ENCODE results near the gene HDAC6.
"Not testable (repeated sequence)": the region's sequence is repeated elsewhere in the genome, so short reads cannot be mapped to it uniquely, and the experiment has no call there.

Gene HDAC6

DNA sequence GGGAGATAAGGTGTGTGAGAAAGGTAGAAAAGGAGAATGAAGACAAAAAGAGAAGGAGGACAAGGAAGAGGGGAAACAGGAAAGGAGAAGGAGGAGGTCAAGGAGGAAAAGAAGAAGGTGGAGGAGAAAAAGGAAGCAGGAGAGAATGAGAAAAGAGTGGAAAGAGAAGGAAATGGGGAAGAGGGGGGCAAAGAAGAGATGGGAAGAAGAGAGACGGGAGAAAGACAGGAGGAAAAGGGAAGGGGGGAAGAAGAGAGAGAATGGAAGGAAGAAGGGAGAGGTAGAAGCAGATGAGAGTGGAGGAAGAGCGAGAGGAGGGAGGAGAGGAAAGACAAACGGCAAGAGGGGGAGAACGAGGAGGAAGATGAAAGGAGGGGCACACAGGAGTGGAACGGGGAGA, 11.4 kb upstream of the HDAC6 start:
- FAIRE-seq, result no peak

DNA sequence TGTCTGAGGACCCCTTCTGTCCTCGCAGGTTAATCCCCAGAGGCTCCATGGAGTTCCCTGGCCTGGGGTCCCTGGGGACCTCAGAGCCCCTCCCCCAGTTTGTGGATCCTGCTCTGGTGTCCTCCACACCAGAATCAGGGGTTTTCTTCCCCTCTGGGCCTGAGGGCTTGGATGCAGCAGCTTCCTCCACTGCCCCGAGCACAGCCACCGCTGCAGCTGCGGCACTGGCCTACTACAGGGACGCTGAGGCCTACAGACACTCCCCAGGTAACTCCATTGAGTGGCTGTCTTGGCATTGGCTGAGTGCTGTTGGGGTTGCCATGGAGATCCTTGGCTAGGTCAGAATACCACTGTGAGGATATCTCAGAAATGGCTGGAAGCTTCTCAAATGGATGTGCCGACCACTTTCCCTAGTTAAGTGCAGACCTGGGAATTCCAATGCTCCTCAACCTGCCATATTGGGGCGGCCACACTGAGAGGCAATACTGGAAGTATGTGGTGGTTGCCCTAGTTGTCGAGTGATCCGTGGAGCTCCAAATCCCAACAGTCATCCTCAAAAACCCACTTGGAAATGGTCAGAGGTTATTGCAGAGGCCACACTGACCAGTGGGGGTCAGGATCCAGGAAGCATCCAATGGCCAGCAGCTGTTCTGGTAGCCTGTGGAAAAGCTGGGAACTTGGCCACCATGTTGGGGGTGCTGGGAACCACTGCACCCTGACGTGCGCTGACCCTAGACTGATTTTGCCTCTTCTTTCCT, 10.6 kb upstream of the HDAC6 start:
- FAIRE-seq, result no peak

DNA sequence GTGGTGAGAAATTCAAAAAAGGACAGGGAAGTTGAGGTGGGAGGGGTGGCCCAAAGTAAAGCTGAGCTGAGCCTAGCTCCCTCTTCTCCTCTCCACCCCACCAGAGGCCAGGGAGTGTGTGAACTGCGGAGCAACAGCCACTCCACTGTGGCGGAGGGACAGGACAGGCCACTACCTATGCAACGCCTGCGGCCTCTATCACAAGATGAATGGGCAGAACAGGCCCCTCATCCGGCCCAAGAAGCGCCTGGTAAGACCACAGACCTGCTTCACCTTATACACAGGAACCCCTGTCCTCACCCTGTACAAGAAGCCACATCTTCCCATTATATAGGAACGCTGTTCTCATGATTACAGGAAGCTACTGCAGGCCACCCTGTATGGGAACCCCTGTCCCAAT, 9.6 kb upstream of the HDAC6 start:
- FAIRE-seq, result no peak

DNA sequence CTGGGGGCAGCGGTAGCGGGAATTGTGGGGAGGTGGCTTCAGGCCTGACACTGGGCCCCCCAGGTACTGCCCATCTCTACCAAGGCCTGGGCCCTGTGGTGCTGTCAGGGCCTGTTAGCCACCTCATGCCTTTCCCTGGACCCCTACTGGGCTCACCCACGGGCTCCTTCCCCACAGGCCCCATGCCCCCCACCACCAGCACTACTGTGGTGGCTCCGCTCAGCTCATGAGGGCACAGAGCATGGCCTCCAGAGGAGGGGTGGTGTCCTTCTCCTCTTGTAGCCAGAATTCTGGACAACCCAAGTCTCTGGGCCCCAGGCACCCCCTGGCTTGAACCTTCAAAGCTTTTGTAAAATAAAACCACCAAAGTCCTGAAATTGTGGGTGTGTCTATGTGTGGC, 7.9 kb upstream of the HDAC6 start:
- FAIRE-seq, result no peak

DNA sequence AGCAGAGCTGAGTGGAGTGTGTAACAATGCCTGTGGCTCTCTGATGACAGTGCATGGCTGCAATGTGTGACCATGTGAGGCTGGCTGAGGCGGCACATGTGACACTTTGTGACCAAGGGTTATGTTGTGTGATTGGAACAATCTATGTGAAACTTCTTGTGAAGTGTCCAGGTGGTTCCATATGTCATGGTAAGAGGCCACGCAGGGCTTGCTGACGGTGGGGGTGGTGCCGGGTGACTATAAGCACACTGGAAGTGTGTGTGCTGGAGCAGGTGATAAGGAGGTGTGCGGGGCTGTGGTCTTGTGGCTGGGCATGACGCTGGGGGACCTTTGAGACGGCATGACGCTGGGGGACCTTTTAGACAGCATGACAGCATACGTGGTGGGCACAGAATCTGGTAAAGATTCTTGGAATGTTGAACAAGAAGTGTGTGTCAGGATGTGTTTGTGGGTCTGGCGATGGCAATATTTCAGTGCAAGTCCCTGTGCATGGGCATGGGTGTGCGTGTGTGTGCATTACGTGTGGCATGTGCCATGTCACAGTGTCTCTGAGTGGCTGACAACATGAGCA, 7.4 kb upstream of the HDAC6 start:
- FAIRE-seq, result no peak

DNA sequence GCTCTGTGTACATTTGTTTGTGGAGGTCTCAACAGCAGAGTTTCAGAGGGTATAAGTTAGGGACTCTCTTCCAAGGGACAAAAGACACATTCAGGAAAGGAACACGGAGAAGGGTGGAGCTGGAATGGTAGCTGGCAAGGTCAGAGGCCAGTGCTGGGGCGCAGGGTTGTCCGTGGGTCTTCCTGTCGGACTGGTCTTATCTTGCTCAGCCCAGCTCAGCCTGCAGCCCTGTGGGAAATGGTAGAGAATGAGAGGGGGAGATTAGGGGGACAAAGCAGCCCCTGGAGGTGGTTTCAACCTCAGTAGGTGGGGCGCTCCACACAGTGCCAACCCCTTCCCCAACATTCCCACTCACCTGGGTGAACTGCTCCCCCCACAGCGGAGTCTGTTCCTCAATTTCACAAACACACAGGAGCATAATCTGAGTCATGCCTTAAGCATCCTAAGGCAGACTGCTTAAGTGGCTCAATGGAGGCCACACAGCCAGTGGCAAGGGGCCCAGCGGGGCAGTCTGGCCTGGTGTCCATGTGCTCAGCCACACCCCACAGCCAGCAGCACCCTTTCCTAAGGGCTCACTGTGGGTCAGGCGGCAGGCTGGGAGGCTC, 6.9 kb upstream of the HDAC6 start:
- FAIRE-seq, result no peak

DNA sequence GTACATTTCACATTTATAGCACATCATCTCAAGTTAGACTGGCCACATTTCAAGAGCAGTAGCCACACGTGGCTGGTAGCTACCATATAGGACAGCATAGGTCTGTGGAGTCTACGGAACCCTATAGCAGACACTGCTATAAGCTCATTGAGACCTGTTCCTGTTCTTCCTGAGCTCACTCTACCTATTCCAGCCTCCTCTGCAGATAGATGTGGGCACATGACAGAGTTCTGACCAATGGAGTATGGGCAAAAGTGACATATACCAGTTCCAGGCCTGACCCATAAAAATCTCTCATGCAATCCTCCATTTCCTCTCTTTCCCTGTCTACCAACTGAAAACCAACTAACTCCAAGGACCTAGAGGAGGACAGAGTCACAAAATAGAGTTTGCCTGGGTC, 3.5 kb upstream of the HDAC6 start:
- no peak for FAIRE-seq

DNA sequence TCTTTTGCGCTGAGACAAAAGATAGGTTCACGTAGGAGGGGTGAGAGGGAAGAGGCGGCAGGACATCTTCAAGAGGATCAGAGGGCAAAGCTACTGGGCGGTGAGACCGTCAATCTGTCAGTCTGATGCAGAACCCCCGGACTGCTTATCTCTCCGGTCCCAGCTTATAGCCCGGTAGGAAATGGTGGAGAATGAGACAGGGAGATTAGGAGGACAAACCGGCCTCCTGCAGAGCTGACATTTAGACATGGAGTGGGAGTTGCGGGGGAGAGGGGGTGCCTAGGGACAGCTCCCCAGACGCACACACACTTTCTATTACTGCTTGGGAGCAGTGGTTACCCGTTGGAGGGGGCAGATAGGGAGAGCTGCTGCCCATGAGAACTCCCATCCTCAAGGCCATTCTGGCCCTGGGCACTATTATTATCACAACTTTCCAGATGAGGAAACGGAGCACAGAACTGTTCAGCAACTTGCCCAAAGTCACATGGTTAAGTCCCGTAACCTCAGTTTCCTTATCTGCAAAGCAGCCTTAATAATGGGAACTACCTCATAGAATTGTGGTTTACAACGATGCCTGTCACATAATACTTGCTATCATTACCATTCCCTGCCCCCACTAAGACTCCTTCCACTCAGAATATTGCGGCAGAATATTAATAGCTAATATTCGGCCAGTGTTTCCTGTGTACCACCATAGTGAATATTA, 1.1 kb upstream of the HDAC6 start:
- FAIRE-seq, result no peak

DNA sequence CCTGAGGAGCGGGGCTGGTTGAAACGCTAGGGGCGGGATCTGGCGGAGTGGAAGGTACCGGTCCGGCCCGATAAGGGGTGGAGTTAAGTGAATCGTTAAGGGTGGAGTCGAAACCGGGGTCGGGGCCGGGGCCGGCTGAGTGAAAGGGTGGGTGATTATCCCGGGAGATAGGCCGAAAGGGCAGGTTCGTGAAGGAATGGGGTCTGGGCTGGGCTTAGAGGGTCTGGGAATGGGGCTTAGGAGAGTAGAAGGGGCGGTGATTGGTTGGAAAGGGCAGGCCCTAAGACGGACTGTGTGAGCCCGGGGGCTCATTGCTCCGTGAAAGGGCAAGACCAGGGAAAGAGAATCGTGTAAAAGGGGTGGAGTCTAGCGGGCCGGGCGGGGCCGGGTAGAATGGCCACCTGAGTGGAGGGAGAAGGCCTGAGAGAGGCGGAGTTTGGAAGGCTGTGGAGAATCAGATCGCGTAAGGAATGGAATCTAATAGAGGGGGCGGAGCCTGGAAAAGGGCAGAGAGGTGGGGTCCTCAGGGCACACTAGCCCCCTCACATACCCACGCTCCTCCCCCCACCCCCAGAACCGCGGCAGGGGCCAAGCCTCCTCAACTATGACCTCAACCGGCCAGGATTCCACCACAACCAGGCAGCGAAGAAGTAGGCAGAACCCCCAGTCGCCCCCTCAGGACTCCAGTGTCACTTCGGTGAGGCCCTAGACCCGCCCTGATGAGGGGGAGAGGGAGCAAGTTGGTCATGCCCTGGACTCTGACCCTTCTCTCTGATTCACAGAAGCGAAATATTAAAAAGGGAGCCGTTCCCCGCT, 430 bp downstream of the HDAC6 start:
- no peak for FAIRE-seq

DNA sequence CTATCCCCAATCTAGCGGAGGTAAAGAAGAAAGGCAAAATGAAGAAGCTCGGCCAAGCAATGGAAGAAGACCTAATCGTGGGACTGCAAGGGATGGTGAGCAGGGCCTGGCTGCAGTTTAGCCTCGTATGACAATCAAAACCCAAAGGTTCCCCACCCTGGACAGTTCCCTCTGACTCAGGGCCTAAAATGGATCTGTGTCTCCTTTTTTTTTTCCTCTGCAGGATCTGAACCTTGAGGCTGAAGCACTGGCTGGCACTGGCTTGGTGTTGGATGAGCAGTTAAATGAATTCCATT, 986 bp downstream of the HDAC6 start:
- no peak for FAIRE-seq

DNA sequence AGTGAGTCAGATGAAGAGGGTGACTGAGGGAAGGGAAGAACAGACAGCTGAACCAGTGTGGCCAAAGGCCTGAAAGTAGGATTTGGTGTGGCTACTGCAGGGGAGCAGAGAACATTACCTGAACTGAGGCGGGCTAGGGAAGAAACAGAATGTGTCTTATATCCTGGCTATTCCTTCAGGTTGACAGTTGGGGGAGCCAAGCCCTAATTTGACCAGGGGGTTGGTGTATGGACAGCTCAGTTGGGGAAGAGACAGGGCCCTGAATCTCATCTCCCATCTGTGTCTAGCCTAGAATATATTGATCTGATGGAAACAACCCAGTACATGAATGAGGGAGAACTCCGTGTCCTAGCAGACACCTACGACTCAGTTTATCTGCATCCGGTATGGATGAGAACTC, 4.2 kb downstream of the HDAC6 start:
- FAIRE-seq, result no peak

DNA sequence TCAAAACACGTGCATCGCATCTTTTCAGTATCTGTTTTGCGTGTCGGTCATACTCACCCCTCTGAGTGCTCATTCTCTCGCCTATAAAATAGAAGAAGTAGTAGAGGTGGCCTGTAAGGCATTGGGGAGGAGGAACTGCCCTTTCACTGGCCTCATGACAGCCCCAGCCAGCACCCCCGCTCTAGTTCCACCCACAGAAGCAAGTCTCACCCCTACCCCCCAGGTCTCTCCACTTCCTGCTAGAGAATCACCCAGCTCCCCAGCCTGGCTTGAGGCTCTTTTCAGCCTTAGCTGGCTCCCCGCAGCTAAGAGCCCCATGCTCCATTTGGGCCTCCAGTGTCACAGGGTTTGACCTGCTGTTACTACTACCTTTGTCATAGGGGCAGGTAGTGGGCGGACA, 11.8 kb downstream of the HDAC6 start:
- FAIRE-seq, result no peak

DNA sequence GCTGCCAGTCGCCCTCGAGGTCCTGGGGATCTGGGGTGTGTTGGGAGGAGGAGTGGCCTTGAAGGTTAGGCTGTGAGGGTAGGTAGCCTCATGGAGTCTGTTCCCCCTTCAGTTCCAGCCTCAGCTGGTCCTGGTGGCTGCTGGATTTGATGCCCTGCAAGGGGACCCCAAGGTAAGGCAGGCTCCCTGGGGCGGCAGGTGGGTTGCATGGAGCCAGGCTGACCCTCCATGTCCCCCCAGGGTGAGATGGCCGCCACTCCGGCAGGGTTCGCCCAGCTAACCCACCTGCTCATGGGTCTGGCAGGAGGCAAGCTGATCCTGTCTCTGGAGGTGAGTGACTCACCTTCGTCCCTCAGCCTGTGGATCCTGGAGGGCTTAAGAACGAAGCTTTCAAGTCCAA, 12.9 kb downstream of the HDAC6 start:
- FAIRE-seq, result no peak

DNA sequence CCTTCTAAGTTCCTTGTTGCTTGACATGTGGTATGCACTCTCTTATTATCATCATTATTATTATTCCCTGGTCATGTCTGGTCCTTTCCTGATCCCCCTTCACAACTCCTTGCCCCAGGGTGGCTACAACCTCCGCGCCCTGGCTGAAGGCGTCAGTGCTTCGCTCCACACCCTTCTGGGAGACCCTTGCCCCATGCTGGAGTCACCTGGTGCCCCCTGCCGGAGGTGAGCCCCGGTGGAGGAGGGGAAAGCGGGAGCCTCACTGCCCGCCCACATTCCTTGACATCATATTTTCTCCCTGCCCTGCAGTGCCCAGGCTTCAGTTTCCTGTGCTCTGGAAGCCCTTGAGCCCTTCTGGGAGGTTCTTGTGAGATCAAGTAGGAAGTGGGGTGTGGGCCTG, 13.4 kb downstream of the HDAC6 start:
- FAIRE-seq, result no peak

DNA sequence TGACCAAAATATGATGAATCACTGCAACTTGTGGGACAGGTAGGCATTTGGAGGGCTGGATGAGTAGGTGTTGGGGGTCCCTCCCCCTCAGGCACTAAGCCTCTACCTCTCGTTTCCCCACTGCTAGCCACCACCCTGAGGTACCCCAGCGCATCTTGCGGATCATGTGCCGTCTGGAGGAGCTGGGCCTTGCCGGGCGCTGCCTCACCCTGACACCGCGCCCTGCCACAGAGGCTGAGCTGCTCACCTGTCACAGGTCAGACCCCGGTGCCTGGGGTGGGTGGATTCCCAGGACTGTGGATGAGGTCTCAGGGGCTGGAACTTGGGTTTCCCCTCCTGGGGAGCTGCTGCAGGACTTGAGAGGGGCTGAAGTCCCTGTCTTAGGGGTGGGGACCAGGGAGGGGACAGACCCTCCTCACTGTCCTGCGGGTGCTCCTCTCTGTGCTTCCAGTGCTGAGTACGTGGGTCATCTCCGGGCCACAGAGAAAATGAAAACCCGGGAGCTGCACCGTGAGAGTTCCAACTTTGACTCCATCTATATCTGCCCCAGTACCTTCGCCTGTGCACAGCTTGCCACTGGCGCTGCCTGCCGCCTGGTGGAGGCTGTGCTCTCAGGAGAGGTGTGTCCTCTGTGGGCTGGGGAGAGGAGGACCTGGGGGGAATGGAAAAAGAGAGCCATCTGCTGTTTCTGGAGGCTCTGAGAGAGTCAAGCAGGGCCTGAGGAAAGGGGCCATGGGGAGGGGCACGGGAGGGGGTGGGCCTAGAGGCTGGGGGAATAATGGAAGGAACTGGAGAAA, 14.3 kb downstream of the HDAC6 start:
- no peak for FAIRE-seq

DNA sequence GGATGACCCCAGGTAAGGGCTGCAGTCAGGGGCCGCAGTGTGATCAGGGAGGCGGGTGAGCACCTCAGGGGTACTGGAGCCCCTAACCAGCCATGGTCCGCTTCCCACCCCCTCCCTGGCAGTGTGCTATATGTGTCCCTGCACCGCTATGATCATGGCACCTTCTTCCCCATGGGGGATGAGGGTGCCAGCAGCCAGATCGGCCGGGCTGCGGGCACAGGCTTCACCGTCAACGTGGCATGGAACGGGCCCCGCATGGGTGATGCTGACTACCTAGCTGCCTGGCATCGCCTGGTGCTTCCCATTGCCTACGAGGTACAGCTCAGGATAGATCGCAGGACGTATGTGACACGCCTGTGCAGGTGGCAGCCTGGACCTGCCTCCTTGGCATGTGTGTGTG, 16.2 kb downstream of the HDAC6 start:
- FAIRE-seq, result no peak

DNA sequence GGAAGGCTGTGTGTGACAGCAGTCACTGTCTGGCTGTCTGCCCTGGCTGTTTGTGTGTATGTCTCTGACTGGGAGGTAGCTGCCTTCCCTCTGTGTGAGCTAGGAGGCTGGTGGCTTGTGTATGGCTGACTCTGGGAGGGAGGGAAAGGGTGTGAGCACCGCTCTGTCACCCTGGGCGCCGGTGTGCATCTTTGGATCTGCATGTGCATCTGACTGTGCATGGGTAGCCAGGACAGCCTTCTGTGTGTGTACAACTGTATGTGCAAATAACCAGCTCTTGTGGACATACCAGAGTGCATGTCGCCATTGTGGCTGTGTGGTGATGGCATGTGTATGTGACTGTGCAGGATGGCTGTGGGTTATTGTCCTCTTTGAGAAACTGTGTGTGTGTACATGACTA, 17.0 kb downstream of the HDAC6 start:
- no peak for FAIRE-seq

DNA sequence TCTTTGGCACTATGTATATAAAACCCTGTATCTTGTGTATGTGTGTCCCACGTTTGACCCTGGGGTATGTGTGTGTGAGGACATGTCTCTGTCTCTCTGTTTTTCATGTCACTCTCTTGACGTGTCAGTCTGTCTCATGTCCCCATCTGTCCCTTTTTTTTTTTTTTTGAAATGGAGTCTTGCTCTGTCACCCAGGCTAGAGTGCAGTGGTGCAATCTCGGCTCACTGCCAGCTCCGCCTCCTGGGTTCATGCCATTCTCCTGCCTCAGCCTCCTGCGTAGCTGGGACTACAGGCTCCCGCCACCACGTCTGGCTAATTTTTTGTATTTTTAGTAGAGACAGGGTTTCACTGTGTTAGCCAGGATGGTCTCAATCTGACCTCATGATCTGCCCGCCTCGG, 17.5 kb downstream of the HDAC6 start:
- FAIRE-seq, result not testable (repeated sequence)

DNA sequence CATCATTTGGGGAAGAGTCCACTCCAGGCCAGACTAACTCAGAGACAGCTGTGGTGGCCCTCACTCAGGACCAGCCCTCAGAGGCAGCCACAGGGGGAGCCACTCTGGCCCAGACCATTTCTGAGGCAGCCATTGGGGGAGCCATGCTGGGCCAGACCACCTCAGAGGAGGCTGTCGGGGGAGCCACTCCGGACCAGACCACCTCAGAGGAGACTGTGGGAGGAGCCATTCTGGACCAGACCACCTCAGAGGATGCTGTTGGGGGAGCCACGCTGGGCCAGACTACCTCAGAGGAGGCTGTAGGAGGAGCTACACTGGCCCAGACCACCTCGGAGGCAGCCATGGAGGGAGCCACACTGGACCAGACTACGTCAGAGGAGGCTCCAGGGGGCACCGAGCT, 21.2 kb downstream of the HDAC6 start:
- no peak for FAIRE-seq

DNA sequence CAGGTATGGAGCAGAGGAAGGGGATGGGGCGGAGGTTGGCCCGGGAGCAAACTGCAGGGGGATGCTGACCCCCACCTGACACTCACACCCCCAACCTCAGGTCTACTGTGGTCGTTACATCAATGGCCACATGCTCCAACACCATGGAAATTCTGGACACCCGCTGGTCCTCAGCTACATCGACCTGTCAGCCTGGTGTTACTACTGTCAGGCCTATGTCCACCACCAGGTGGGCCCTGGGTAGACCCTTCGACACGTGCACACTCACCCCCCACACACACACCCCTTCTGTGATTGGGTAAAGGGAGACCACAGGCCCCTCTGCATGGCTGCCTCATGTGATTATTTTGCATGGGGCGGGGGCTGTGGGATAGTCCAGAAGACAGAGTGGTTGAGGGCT, 22.2 kb downstream of the HDAC6 start:
- no peak for FAIRE-seq

DNA sequence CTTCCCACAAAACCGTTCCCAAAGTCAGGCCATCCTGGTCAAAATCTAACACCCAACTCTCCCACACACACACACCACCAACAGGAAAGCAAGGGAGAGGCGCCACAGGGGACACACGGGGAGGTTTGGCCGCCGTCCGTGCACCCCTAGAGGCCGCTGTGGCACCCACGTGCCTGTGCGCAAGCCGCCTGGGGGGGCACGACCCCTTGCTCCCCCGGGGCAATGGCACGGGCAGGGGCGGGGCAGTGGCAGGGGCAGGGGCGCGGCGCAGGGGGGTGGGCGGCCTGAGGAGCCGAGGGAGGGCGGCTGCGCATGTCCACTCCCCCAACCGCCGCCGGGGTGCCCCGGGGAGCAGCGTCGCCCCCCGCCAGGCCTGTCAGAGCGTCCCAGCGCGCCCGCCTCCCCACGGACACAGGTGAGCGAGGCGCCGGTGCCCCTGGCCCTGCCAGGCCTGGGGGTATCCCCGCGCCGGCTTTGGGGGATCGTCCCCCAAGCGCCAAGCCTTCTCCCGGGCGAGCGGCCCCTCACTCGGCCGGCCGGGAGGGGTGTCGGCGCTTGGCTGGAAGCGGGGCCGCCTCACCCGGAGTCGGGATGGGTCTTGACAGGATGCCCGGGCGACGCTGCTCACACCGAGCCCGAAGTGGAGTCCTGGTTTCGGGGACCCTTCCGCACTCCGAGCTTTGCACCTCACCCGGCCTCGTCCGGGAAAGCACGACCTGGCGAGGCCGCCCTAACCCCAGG, 24.4 kb downstream of the HDAC6 start, which contains the start of gene ERAS:
Gene ERAS, plus strand, starts transcription at position 379 of the 741 bp plus-strand sequence. CDS start 2,611 bp downstream, outside the sequence.
- FAIRE-seq, result no peak
